Neural cell (in vitro differentiated cells): ENCODE data around the gene NDUFA9. TPM values are rescaled to one million over a fixed set of nuclear protein-coding genes. Genes with fewer than 3 reads are reported as not detected.

Experiments
- H2AFZ ChIP-seq: fragments of 200-600, 300-800 bp; sonication (generic), shearing (Covaris generic); 2 replicates; pipeline ENCODE4 v1.6.0; 2014; ENCODE audit warnings: low read depth, mild to moderate bottlenecking, antibody characterized with exemption, low read length, moderate library complexity
- H3F3A ChIP-seq: fragments of 200-600 bp; shearing (Covaris generic); 2 replicates; pipeline ENCODE4 v1.6.1; 2016; ENCODE audit warnings: mild to moderate bottlenecking, moderate library complexity, mixed read lengths, antibody characterized with exemption, low read length; ENCODE audit not compliant: insufficient read depth, poor library complexity, severe bottlenecking
- H3K27ac ChIP-seq: fragments of 200-600, 300-800 bp; sonication (generic), shearing (Covaris generic); 2 replicates; pipeline ENCODE4 v1.5.1; 2014; ENCODE audit warnings: mild to moderate bottlenecking, low read length, moderate library complexity
- H3K27me3 ChIP-seq: fragments of 300-800, 200-600 bp; sonication (generic), shearing (Covaris generic); 2 replicates; pipeline ENCODE4 v1.6.0; 2014; ENCODE audit warnings: mild to moderate bottlenecking, low read depth, low read length, moderate library complexity; ENCODE audit not compliant: insufficient read depth
- H3K36me3 ChIP-seq: fragments of 300-800, 200-600 bp; sonication (generic), shearing (Covaris generic); 2 replicates; pipeline ENCODE4 v1.5.1; 2014; ENCODE audit warnings: mild to moderate bottlenecking, antibody characterized with exemption, low read length, moderate library complexity; ENCODE audit not compliant: insufficient read depth
- H3K4me2 ChIP-seq: fragments of 300-800, 200-600 bp; sonication (generic), shearing (Covaris generic); 2 replicates; pipeline ENCODE4 v1.6.0; 2014; ENCODE audit warnings: mild to moderate bottlenecking, low read length
- H3K4me3 ChIP-seq: fragments of 300-800, 200-600 bp; sonication (generic), shearing (Covaris generic); 2 replicates; pipeline ENCODE4 v1.5.1; 2014; ENCODE audit warnings: mild to moderate bottlenecking, low read length, moderate library complexity
- H3K79me2 ChIP-seq: fragments of 200-600 bp; shearing (Covaris generic); replicated peaks from 2 replicates; pipeline ENCODE4 v1.6.0; 2014; ENCODE audit warnings: mild to moderate bottlenecking, low read length, moderate library complexity; ENCODE audit not compliant: insufficient read depth
- H3K9ac ChIP-seq: fragments of 300-800, 200-600 bp; sonication (generic), shearing (Covaris generic); 2 replicates; pipeline ENCODE4 v1.6.1; 2016; ENCODE audit warnings: mild to moderate bottlenecking, low read length, mixed read lengths
- H3K9me2 ChIP-seq: fragments of 200-600 bp; shearing (Covaris generic); 2 replicates; pipeline ENCODE4 v1.6.1; 2016; ENCODE audit warnings: mild to moderate bottlenecking, low read length, mixed read lengths; ENCODE audit not compliant: insufficient read depth
- H3K9me3 ChIP-seq: fragments of 200-600, 300-800 bp; sonication (generic), shearing (Covaris generic); 2 replicates; pipeline ENCODE4 v1.6.1; 2016; ENCODE audit warnings: mild to moderate bottlenecking, mixed run types, low read length, moderate library complexity, mixed read lengths
- H4K20me1 ChIP-seq: fragments of 200-600 bp; shearing (Covaris generic); 2 replicates; pipeline ENCODE4 v1.6.1; 2016; ENCODE audit warnings: mild to moderate bottlenecking, mixed run types; ENCODE audit not compliant: insufficient read depth
- CTCF ChIP-seq: fragments of 450-650 bp; IDR thresholded peaks from 2 replicates; pipeline ENCODE4 v1.5.1; 2014; ENCODE audit warnings: antibody characterized with exemption, mild to moderate bottlenecking, moderate library complexity; ENCODE audit not compliant: poor library complexity, severe bottlenecking
- EP300 ChIP-seq: fragments of 450-650 bp; conservative IDR thresholded peaks from 2 replicates; pipeline ENCODE4 v1.6.1; 2014; ENCODE audit warnings: antibody characterized with exemption, mild to moderate bottlenecking, moderate library complexity; ENCODE audit not compliant: poor library complexity, severe bottlenecking
- EZH2 ChIP-seq: fragments of 200-600, 300-800 bp; shearing (Covaris generic), sonication (generic); IDR thresholded peaks from 2 replicates; pipeline ENCODE4 v1.6.1; 2014; ENCODE audit warnings: antibody characterized with exemption, low read length, borderline replicate concordance, mild to moderate bottlenecking; ENCODE audit not compliant: insufficient read depth, poor library complexity, severe bottlenecking
- MXI1 ChIP-seq: fragments of 450-650 bp; conservative IDR thresholded peaks from 2 replicates; pipeline ENCODE4 v1.6.1; 2014; ENCODE audit warnings: antibody characterized with exemption, mild to moderate bottlenecking; ENCODE audit not compliant: poor library complexity, severe bottlenecking
- POLR2AphosphoS5 ChIP-seq: IDR thresholded peaks from 2 replicates; pipeline ENCODE4 v1.6.1; 2012
- RAD21 ChIP-seq: fragments of 450-650 bp; conservative IDR thresholded peaks from 2 replicates; pipeline ENCODE4 v1.6.1; 2014; ENCODE audit warnings: antibody characterized with exemption, mild to moderate bottlenecking, moderate library complexity
- REST ChIP-seq: IDR thresholded peaks from 2 replicates; pipeline ENCODE4 v1.6.1; 2012; ENCODE audit warnings: borderline replicate concordance
- SMC3 ChIP-seq: fragments of 450-650 bp; conservative IDR thresholded peaks from 2 replicates; pipeline ENCODE4 v1.6.1; 2014; ENCODE audit warnings: antibody characterized with exemption, mild to moderate bottlenecking, moderate library complexity; ENCODE audit not compliant: poor library complexity
- TAF1 ChIP-seq: IDR thresholded peaks from 2 replicates; pipeline ENCODE4 v1.6.1; 2012; ENCODE audit warnings: low read depth
- polyA plus RNA-seq: library from polyadenylated mRNA; depleted of rRNA; stranded (reverse); fragments of >200 nt; gene quantifications from 2 replicates; pipeline ENCODE4 v1.2.3, GENCODE V29; 2014

The NDUFA9 gene
- polyA plus RNA-seq, 1 donor from 2014 or later: 73.3 TPM

- TF ChIP-seq MXI1 (no peak), POLR2AphosphoS5 (no peak), REST (no peak), EZH2 (no peak), RAD21 (no peak), EP300 (no peak), TAF1 (no peak), CTCF (no peak), SMC3 (no peak)
- H3K27ac ChIP-seq: peak overlapping the region; percentile 70
These were observed 30.8 kb downstream of the NDUFA9 start for GRCh38 chr12:4679711-4680110.

GRCh38 chr12:4681732-4682131 lies 32.8 kb downstream of the NDUFA9 start:
- Histone ChIP-seq H2AFZ (no peak overlapping the region), H3K9me3 (no peaks in the 10 kb centered on the region), H3K9ac (no peak overlapping the region), H3K4me2 (no peak overlapping the region), H3F3A (no peaks in the 10 kb centered on the region), H3K79me2 (no peaks in the 10 kb centered on the region), H4K20me1 (no peaks in the 10 kb centered on the region), H3K36me3 (peaks cover 8% of the 10 kb centered on the region), H3K27ac (no peak overlapping the region), H3K4me3 (no peak overlapping the region), H3K27me3 (no peaks in the 10 kb centered on the region), H3K9me2 (no peaks in the 10 kb centered on the region)
- TF ChIP-seq SMC3 (no peak), EP300 (no peak), POLR2AphosphoS5 (no peak), EZH2 (no peak), RAD21 (no peak), CTCF (no peak)

More at GRCh38 chr12:4679711-4680110, 30.8 kb downstream of the NDUFA9 start:
- H3K9ac ChIP-seq: peak overlapping the region; percentile 21
- peaks cover 8% of the 10 kb centered on the region for H3K36me3 ChIP-seq
- H3K4me2 ChIP-seq: no peak overlapping the region
- no peaks in the 10 kb centered on the region for H3F3A ChIP-seq
- H3K9me3 ChIP-seq: no peaks in the 10 kb centered on the region
- no peaks in the 10 kb centered on the region for H3K79me2 ChIP-seq
- no peaks in the 10 kb centered on the region for H3K27me3 ChIP-seq
- no peak overlapping the region for H2AFZ ChIP-seq
- no peaks in the 10 kb centered on the region for H3K9me2 ChIP-seq
- H4K20me1 ChIP-seq: no peaks in the 10 kb centered on the region
- peak overlapping the region; percentile 34 for H3K4me3 ChIP-seq
